Measurements from ENCODE around the gene PFDN5. TPM values are rescaled to one million over a fixed set of nuclear protein-coding genes. Genes with fewer than 3 reads are reported as not detected.

Gene PFDN5
- total and polyA plus RNA-seq, 12 donors, result 307 to 1,216 (median 356) TPM

GRCh38 chr12:53308276-53308675, 12.9 kb downstream of the PFDN5 start:
- H3K9me3 ChIP-seq, result no peaks in the 10 kb centered on the region
- 70 to 81% methylated on average over 4 of the region's 4 CpGs for WGBS, 2 donors
- peaks cover 0 to 94% (median 51%) of the 10 kb centered on the region in 9 donors for H3K36me3 ChIP-seq
- peaks cover 0 to 3% (median 0%) of the 10 kb centered on the region in 9 donors for H3K4me1 ChIP-seq
- no peak for DNase-seq
- intact Hi-C loops (cut with DNase I), result no loop called here
- H3K27me3 ChIP-seq, result no peaks in the 10 kb centered on the region
- no peak overlapping the region for H3K27ac ChIP-seq
- no peak for ATAC-seq
- TF ChIP-seq CTCF (IDR thresholded peaks at IDR 0.05), result no peak
- H3K4me3 ChIP-seq, result no peak overlapping the region

- intact Hi-C loops (cut with DNase I), result no loop called here
- H3K4me3 ChIP-seq, result no peak overlapping the region
- ATAC-seq (no peak), DNase-seq (no peak)
- peaks cover 0 to 94% (median 33%) of the 10 kb centered on the region in 9 donors for H3K36me3 ChIP-seq
- no peaks in the 10 kb centered on the region for H3K4me1 ChIP-seq
- no peak overlapping the region for H3K27ac ChIP-seq
- no peaks in the 10 kb centered on the region for H3K27me3 ChIP-seq
- WGBS, 2 donors, result 57 to 61% methylated on average over 3 of the region's 3 CpGs
- H3K9me3 ChIP-seq, result no peaks in the 10 kb centered on the region
- no peak for TF ChIP-seq CTCF (IDR thresholded peaks at IDR 0.05)
These were observed 18.7 kb downstream of the PFDN5 start for GRCh38 chr12:53313996-53314395.

GRCh38 chr12:53320352-53321195, 25.2 kb downstream of the PFDN5 start:
- H3K9me3 ChIP-seq, result no peaks in the 10 kb centered on the region
- ATAC-seq, result no peak
- H3K4me1 ChIP-seq, result peaks cover 11 to 43% (median 32%) of the 10 kb centered on the region in 9 donors
- peaks cover 0 to 2% (median 0%) of the 10 kb centered on the region in 7 donors for H3K27me3 ChIP-seq
- H3K4me3 ChIP-seq, result peak overlapping the region; percentile 26 to 79 (median 67)
- intact Hi-C loops (cut with DNase I), result loop anchor here in 3 of 10 donors (1.0 to 10.0 kb wide), 5 partner anchors 21 to 187 kb away; partner anchors contain the start of genes NPFF (in 2 of the 3), MYG1 (in 1 of the 3), SP1 (in 1 of the 3) and TARBP2 (in 1 of the 3)
- no peak for DNase-seq
- H3K36me3 ChIP-seq, result peaks cover 0 to 40% (median 8%) of the 10 kb centered on the region in 9 donors
- peak overlapping the region; percentile 69 to 94 (median 86) for H3K27ac ChIP-seq
- 37 to 42% methylated on average over 10 of the region's 10 CpGs for WGBS, 2 donors
- TF ChIP-seq CTCF (IDR thresholded peaks at IDR 0.05), result no peak

GRCh38 chr12:53324113-53324778, 28.9 kb downstream of the PFDN5 start:
- no peak for ATAC-seq
- no peak for DNase-seq
- intact Hi-C loops (cut with DNase I), result loop anchor here in 6 of 10 donors (1.0 to 10.0 kb wide), 6 partner anchors 21 to 185 kb away; partner anchors contain the start of genes NPFF (in 2 of the 6), SP1 (in 1 of the 6) and TARBP2 (in 1 of the 6)
- H3K4me3 ChIP-seq, result peak overlapping the region in 9 of 10 donors; percentile 60 to 80 (median 71)
- WGBS, 2 donors, result 33 to 44% methylated on average over 28 of the region's 28 CpGs
- H3K27me3 ChIP-seq, result peaks cover 0 to 33% (median 0%) of the 10 kb centered on the region in 7 donors
- peak overlapping the region; percentile 63 to 94 (median 90) for H3K27ac ChIP-seq
- H3K9me3 ChIP-seq, result no peaks in the 10 kb centered on the region
- H3K4me1 ChIP-seq, result peaks cover 11 to 49% (median 37%) of the 10 kb centered on the region in 9 donors
- TF ChIP-seq CTCF (IDR thresholded peaks at IDR 0.05), result no peak
- peaks cover 0 to 8% (median 0%) of the 10 kb centered on the region in 9 donors for H3K36me3 ChIP-seq

Data from heart right ventricle (tissue), 16 donors.